Ishikawa (cell line): ENCODE data around the gene WDR64.

Source experiments
- CEBPB ChIP-seq: IDR thresholded peaks from 2 replicates; pipeline ENCODE4 v1.6.1; 2012
- CREB1 ChIP-seq: IDR thresholded peaks from 2 replicates; pipeline ENCODE4 v1.6.1; 2012; ENCODE audit warnings: low read depth
- EGR1 ChIP-seq: IDR thresholded peaks from 2 replicates; pipeline ENCODE4 v1.6.1; 2012
- EP300 ChIP-seq: IDR thresholded peaks from 2 replicates; pipeline ENCODE4 v1.6.1; 2012; ENCODE audit warnings: borderline replicate concordance
- FOXM1 ChIP-seq: IDR thresholded peaks from 2 replicates; pipeline ENCODE4 v1.6.1; 2012; ENCODE audit warnings: low read depth, borderline replicate concordance
- NFIC ChIP-seq: IDR thresholded peaks from 2 replicates; pipeline ENCODE4 v1.6.1; 2012
- RAD21 ChIP-seq: IDR thresholded peaks from 2 replicates; pipeline ENCODE4 v1.6.1; 2012; ENCODE audit warnings: low read depth
- TAF1 ChIP-seq: IDR thresholded peaks from 2 replicates; pipeline ENCODE4 v1.6.1; 2012; ENCODE audit warnings: low read depth, mild to moderate bottlenecking
- TCF12 ChIP-seq: IDR thresholded peaks from 2 replicates; pipeline ENCODE4 v1.6.1; 2012; ENCODE audit warnings: low read depth
- TEAD4 ChIP-seq: IDR thresholded peaks from 2 replicates; pipeline ENCODE4 v1.6.1; 2012
- YY1 ChIP-seq: IDR thresholded peaks from 2 replicates; pipeline ENCODE4 v1.6.1; 2012; ENCODE audit warnings: low read depth
- ZBTB7A ChIP-seq: IDR thresholded peaks from 2 replicates; pipeline ENCODE4 v1.6.1; 2012; ENCODE audit warnings: low read depth
- TF ChIP-seq, protein P1 (sequence below): IDR thresholded peaks from 2 replicates; pipeline ENCODE4 v1.6.1; 2012; ENCODE audit warnings: low read depth, mild to moderate bottlenecking
- TF ChIP-seq, protein P2 (sequence below): IDR thresholded peaks from 2 replicates; pipeline ENCODE4 v1.6.1; 2012
- TF ChIP-seq, protein P3 (sequence below): IDR thresholded peaks from 2 replicates; pipeline ENCODE4 v1.6.1; 2012

Gene WDR64

DNA sequence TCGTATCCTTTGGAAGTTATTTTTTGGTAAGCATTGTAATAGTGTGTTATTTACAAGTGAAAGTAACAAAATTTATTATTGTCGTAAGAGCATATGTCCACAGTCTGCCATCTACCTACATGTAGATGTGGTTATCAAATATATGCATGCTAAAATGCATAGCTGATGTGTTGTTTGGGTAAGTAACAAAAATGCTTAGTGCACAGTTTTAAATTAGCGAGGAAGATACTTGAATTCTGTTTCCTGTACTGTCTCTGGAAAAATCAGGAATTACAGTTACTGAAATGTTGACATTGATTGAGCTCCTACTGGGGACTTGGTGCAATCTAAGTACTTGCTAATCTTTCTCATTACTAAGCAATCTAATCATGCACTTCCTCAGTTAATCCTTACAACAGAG is 14.3 kb downstream of the WDR64 start:
- TF ChIP-seq TEAD4 (no peak), NFIC (no peak), RAD21 (no peak), YY1 (no peak), CREB1 (no peak), FOXM1 (no peak), EP300 (no peak), TAF1 (no peak), ZBTB7A (no peak), CEBPB (no peak)
- TF ChIP-seq, protein P1, sequence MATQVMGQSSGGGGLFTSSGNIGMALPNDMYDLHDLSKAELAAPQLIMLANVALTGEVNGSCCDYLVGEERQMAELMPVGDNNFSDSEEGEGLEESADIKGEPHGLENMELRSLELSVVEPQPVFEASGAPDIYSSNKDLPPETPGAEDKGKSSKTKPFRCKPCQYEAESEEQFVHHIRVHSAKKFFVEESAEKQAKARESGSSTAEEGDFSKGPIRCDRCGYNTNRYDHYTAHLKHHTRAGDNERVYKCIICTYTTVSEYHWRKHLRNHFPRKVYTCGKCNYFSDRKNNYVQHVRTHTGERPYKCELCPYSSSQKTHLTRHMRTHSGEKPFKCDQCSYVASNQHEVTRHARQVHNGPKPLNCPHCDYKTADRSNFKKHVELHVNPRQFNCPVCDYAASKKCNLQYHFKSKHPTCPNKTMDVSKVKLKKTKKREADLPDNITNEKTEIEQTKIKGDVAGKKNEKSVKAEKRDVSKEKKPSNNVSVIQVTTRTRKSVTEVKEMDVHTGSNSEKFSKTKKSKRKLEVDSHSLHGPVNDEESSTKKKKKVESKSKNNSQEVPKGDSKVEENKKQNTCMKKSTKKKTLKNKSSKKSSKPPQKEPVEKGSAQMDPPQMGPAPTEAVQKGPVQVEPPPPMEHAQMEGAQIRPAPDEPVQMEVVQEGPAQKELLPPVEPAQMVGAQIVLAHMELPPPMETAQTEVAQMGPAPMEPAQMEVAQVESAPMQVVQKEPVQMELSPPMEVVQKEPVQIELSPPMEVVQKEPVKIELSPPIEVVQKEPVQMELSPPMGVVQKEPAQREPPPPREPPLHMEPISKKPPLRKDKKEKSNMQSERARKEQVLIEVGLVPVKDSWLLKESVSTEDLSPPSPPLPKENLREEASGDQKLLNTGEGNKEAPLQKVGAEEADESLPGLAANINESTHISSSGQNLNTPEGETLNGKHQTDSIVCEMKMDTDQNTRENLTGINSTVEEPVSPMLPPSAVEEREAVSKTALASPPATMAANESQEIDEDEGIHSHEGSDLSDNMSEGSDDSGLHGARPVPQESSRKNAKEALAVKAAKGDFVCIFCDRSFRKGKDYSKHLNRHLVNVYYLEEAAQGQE = no peak
- TF ChIP-seq, protein P2, sequence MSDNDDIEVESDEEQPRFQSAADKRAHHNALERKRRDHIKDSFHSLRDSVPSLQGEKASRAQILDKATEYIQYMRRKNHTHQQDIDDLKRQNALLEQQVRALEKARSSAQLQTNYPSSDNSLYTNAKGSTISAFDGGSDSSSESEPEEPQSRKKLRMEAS = no peak

DNA sequence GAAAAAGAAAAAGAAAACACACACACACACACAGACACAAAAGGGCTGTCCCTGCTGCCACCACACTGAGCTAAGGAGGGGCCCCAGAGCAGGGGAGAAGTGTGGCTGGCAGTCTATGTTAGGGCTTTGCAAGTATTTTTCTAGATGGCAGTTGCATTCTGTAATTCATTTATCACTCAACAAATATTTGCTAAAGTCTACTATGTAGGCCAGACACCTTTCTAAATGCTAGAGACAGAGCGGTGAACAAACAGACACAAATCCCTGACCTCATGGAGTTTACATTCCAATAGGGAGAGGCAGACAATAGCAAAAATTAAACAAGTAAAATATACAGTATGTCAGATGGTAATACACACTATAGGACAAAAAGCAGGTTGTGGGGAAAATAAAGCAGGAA is 20.2 kb downstream of the WDR64 start:
- TF ChIP-seq TAF1 = no peak
- no peak for TF ChIP-seq TEAD4
- no peak for TF ChIP-seq CREB1
- TF ChIP-seq, protein P3, sequence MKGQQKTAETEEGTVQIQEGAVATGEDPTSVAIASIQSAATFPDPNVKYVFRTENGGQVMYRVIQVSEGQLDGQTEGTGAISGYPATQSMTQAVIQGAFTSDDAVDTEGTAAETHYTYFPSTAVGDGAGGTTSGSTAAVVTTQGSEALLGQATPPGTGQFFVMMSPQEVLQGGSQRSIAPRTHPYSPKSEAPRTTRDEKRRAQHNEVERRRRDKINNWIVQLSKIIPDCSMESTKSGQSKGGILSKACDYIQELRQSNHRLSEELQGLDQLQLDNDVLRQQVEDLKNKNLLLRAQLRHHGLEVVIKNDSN = no peak
- TF ChIP-seq, protein P2 = no peak

- no peak for TF ChIP-seq RAD21
- no peak for TF ChIP-seq CREB1
- TF ChIP-seq TCF12 = no peak
- no peak for TF ChIP-seq YY1
- TF ChIP-seq, protein P1 = no peak
- TF ChIP-seq, protein P2 = no peak
- TF ChIP-seq, protein P3 = no peak
- TF ChIP-seq CEBPB = no peak
- TF ChIP-seq ZBTB7A = no peak
- TF ChIP-seq NFIC = no peak
- no peak for TF ChIP-seq EP300
- TF ChIP-seq EGR1 = no peak
- no peak for TF ChIP-seq TAF1
Measured at GRCh38 chr1:241674805-241675384, 22.8 kb downstream of the WDR64 start.

- TF ChIP-seq EP300 (no peak), TEAD4 (no peak), YY1 (no peak), CREB1 (no peak), FOXM1 (no peak), ZBTB7A (no peak), NFIC (no peak), TCF12 (no peak)
- TF ChIP-seq, protein P2 = no peak
- TF ChIP-seq, protein P1 = no peak
Measured at GRCh38 chr1:241675983-241676382, 23.9 kb downstream of the WDR64 start.

DNA sequence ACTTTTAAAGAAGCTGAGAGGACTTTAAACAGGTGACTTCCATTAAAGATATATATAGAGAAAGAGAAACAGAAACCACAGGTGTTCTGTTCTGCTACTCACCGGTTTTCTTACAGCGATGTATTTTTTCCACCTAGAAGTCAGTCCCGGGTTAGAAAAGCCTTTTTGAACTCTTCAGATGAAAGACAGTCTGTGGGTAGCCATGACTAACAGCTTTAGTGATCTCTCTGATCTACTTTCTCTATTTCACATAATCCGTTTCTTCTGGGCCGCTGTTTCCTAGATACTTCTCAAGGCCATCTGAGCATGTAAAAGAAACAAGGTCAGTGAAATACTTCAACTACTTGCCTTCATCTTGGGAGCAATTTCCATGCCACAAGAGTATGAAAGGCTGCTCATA is 25.1 kb downstream of the WDR64 start:
- TF ChIP-seq, protein P2 = no peak
- TF ChIP-seq EP300 (no peak), RAD21 (no peak), EGR1 (no peak), CEBPB (no peak), TEAD4 (no peak), NFIC (no peak), YY1 (no peak), ZBTB7A (no peak), FOXM1 (no peak), TAF1 (no peak), CREB1 (no peak), TCF12 (no peak)
- TF ChIP-seq, protein P3 = no peak
- TF ChIP-seq, protein P1 = no peak
